H9 (cell line): Measurements from ENCODE around the gene MLYCD. TPM values are rescaled to one million over a fixed set of nuclear protein-coding genes. Genes with fewer than 3 reads are reported as not detected.

ENCODE experiments used
- DNase-seq: peaks from one replicate; pipeline ENCODE4 v3.0.0-alpha.2; 2017
- H2AFZ ChIP-seq: one replicate; pipeline ENCODE4 v1.6.1; 2013; ENCODE audit warnings: mild to moderate bottlenecking, low read length, control low read depth, moderate library complexity
- H2AK5ac ChIP-seq: 2 replicates; pipeline ENCODE4 v1.6.1; 2013; ENCODE audit warnings: low read length, control low read depth, mixed read lengths; ENCODE audit not compliant: insufficient read length
- H2BK120ac ChIP-seq: one replicate; pipeline ENCODE4 v1.6.1; 2013; ENCODE audit warnings: low read depth, mild to moderate bottlenecking, low read length, control low read depth, inconsistent platforms; ENCODE audit not compliant: poor library complexity, severe bottlenecking
- H2BK12ac ChIP-seq: 2 replicates; pipeline ENCODE4 v1.6.1; 2013; ENCODE audit warnings: low read length, control low read depth, mixed read lengths, low read depth; ENCODE audit not compliant: insufficient read length
- H2BK15ac ChIP-seq: 2 replicates; pipeline ENCODE4 v1.6.1; 2013; ENCODE audit warnings: low read depth, low read length, control low read depth
- H2BK20ac ChIP-seq: one replicate; pipeline ENCODE4 v1.6.1; 2013; ENCODE audit warnings: low read depth, mild to moderate bottlenecking, low read length, control low read depth, inconsistent platforms; ENCODE audit not compliant: poor library complexity, severe bottlenecking
- H2BK5ac ChIP-seq: 2 replicates; pipeline ENCODE4 v1.6.1; 2013; ENCODE audit warnings: low read length, control low read depth, mixed read lengths; ENCODE audit not compliant: insufficient read length
- H3K14ac ChIP-seq: 2 replicates; pipeline ENCODE4 v1.6.1; 2013; ENCODE audit warnings: low read length, control low read depth; ENCODE audit not compliant: insufficient read depth
- H3K18ac ChIP-seq: 2 replicates; pipeline ENCODE4 v1.6.1; 2013; ENCODE audit warnings: low read depth, mild to moderate bottlenecking, mixed read lengths, low read length, control low read depth; ENCODE audit not compliant: insufficient read length
- H3K23ac ChIP-seq: 2 replicates; pipeline ENCODE4 v1.6.1; 2013; ENCODE audit warnings: low read length, control low read depth, mixed read lengths, low read depth; ENCODE audit not compliant: insufficient read length
- H3K23me2 ChIP-seq: 2 replicates; pipeline ENCODE4 v1.6.1; 2013; ENCODE audit warnings: low read depth, mild to moderate bottlenecking, mixed read lengths, low read length, control low read depth; ENCODE audit not compliant: insufficient read length, poor library complexity, severe bottlenecking
- H3K27ac ChIP-seq: 2 replicates; pipeline ENCODE4 v1.5.1; 2013; ENCODE audit warnings: low read length, control low read depth, mixed read lengths, low read depth; ENCODE audit not compliant: insufficient read length
- H3K27me3 ChIP-seq: 2 replicates; pipeline ENCODE4 v1.6.1; 2013; ENCODE audit warnings: low read length, control low read depth, inconsistent platforms; ENCODE audit not compliant: insufficient read depth
- H3K4ac ChIP-seq: 2 replicates; pipeline ENCODE4 v1.6.1; 2013; ENCODE audit warnings: low read depth, mild to moderate bottlenecking, control low read depth, inconsistent platforms, low read length, moderate library complexity
- H3K4me1 ChIP-seq: 2 replicates; pipeline ENCODE4 v1.6.1; 2013; ENCODE audit warnings: low read length, control low read depth, inconsistent platforms; ENCODE audit not compliant: insufficient read depth
- H3K4me2 ChIP-seq: 2 replicates; pipeline ENCODE4 v1.6.1; 2013; ENCODE audit warnings: low read length, control low read depth, mixed read lengths; ENCODE audit not compliant: insufficient read length, insufficient read depth
- H3K56ac ChIP-seq: 2 replicates; pipeline ENCODE4 v1.6.1; 2013; ENCODE audit warnings: low read depth, mild to moderate bottlenecking, mixed read lengths, low read length, control low read depth; ENCODE audit not compliant: insufficient read length
- H3K79me1 ChIP-seq: 2 replicates; pipeline ENCODE4 v1.6.1; 2013; ENCODE audit warnings: low read depth, mild to moderate bottlenecking, moderate library complexity, low read length, control low read depth, inconsistent platforms; ENCODE audit not compliant: insufficient read depth, poor library complexity, severe bottlenecking
- H3K79me2 ChIP-seq: 2 replicates; pipeline ENCODE4 v1.6.1; 2013; ENCODE audit warnings: low read length, control low read depth, inconsistent platforms; ENCODE audit not compliant: insufficient read depth
- H3K9ac ChIP-seq: 2 replicates; pipeline ENCODE4 v1.6.1; 2013; ENCODE audit warnings: low read length, control low read depth, mixed read lengths; ENCODE audit not compliant: insufficient read length; ENCODE audit errors: extremely low read depth
- H3K9me3 ChIP-seq: one replicate; pipeline ENCODE4 v1.6.1; 2013; ENCODE audit warnings: low read depth, low read length, inconsistent platforms; ENCODE audit not compliant: control insufficient read depth
- H3T11ph ChIP-seq: one replicate; pipeline ENCODE4 v1.6.1; 2013; ENCODE audit warnings: mild to moderate bottlenecking, low read length, control low read depth, inconsistent platforms
- H4K20me1 ChIP-seq: one replicate; pipeline ENCODE4 v1.6.1; 2013; ENCODE audit not compliant: control insufficient read depth, insufficient read length, insufficient read depth
- H4K5ac ChIP-seq: 2 replicates; pipeline ENCODE4 v1.6.1; 2013; ENCODE audit warnings: low read depth, mild to moderate bottlenecking, mixed read lengths, low read length, control low read depth; ENCODE audit not compliant: insufficient read length
- H4K8ac ChIP-seq: replicated peaks from 2 replicates; pipeline ENCODE4 v1.6.1; 2013; ENCODE audit warnings: low read length, control low read depth, mixed read lengths, low read depth; ENCODE audit not compliant: insufficient read length
- H4K91ac ChIP-seq: 2 replicates; pipeline ENCODE4 v1.6.1; 2013; ENCODE audit warnings: low read depth, mild to moderate bottlenecking, moderate library complexity, mixed read lengths, low read length, control low read depth; ENCODE audit not compliant: insufficient read length
- H3K27ac Mint-ChIP-seq, 3 experiments: 2 replicates in 2 of 3; 3 replicates in 1 of 3; pipeline ENCODE4 v1.8.0; 2020 to 2021; ENCODE audit warnings: mixed read lengths in 3 of 3, mild to moderate bottlenecking in 1 of 3, moderate library complexity in 1 of 3
- H3K27me3 Mint-ChIP-seq: 2 replicates; pipeline ENCODE4 v1.8.0; 2021; ENCODE audit warnings: low read depth, mild to moderate bottlenecking, moderate library complexity, mixed read lengths
- H3K36me3 Mint-ChIP-seq, 3 experiments: 2 replicates in 2 of 3; 3 replicates in 1 of 3; pipeline ENCODE4 v1.8.0; 2020 to 2021; ENCODE audit warnings: low read depth in 3 of 3, mixed read lengths in 3 of 3; ENCODE audit not compliant: insufficient read depth in 1 of 3
- H3K4me1 Mint-ChIP-seq, 2 experiments: 2 replicates each; pipeline ENCODE4 v1.8.0; 2020; ENCODE audit warnings: mixed read lengths in 2 of 2
- H3K4me3 Mint-ChIP-seq, 2 experiments: 2 replicates in 1 of 2; 3 replicates in 1 of 2; pipeline ENCODE4 v1.8.0; 2020 to 2021; ENCODE audit warnings: mild to moderate bottlenecking in 2 of 2, mixed read lengths in 2 of 2, moderate library complexity in 1 of 2
- H3K9me3 Mint-ChIP-seq, 2 experiments: 2 replicates in 1 of 2; 3 replicates in 1 of 2; pipeline ENCODE4 v1.8.0; 2020; ENCODE audit warnings: mild to moderate bottlenecking in 2 of 2, mixed read lengths in 2 of 2, moderate library complexity in 1 of 2
- WGBS: extraction: QIAGEN DNeasy Blood & Tissue Kit; methylation state at CpG from one replicate; pipeline ENCODE4 v1.1.7; 2013; ENCODE audit warnings: missing lambda C conversion rate, low lambda C conversion rate, mixed read lengths; ENCODE audit not compliant: insufficient read length; ENCODE audit errors: extremely low coverage; 5-methylcytosine and 5-hydroxymethylcytosine counted together
- total RNA-seq: library from RNA; stranded (reverse); gene quantifications from 2 replicates; pipeline ENCODE4 v1.2.1, GENCODE V29; 2021
- TF ChIP-seq, protein P1 (sequence below): fragments of 200-600 bp; sonication (generic); conservative IDR thresholded peaks from 3 replicates; pipeline ENCODE4 v1.8.0; 2021; ENCODE audit warnings: antibody characterized with exemption, mild to moderate bottlenecking

MLYCD gene
- total RNA-seq, 1 experiment from 2014 or later: 7.1 TPM

DNA sequence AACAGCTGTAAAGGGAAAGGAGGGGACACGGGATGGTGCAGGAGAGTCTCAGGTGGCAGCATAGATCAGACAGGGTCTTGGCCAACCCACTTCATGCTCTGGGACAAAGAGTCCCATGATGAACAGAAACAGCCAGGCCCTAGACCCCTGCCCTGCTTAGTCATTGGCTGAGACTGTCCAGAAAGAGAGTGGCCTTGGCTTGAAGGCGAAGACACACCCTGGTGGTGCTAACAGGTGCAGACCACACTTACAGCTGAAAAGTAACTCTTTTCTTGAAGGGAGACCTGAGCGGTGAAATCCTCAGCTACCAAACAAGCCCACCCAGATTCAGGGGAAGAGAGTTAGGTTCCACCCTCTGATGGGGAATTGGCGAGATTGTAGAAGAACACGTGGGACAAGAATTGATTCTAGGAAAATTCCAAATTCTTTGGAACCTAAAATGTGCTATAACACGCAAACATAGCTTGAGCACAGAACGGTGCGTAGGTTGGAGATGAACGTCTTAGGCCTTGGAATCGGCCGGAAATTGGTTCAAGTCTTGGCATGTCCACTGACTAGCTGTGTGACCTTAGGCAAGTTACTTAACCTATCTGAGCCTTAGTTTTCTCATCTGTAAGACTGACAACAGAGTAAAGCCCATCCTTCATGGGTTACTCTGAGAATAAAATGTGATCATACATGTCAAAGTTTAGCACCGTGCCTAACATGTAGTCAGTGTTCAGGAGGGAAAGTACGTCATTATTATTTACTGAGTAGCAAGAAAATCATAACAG is 12.5 kb upstream of the MLYCD start:
- Histone ChIP-seq H3K18ac (no peak overlapping the region), H3K9me3 (no peaks in the 10 kb centered on the region), H2BK12ac (no peak overlapping the region), H2BK120ac (no peak overlapping the region), H3K27me3 (no peaks in the 10 kb centered on the region), H3K4me1 (no peaks in the 10 kb centered on the region), H4K91ac (no peak overlapping the region), H3K27ac (no peak overlapping the region), H3K23me2 (no peaks in the 10 kb centered on the region), H3T11ph (no peak overlapping the region), H3K9ac (no peak overlapping the region), H3K79me2 (no peaks in the 10 kb centered on the region), H3K4ac (no peak overlapping the region), H3K56ac (no peak overlapping the region), H3K14ac (no peak overlapping the region), H3K23ac (no peak overlapping the region), H2BK20ac (no peak overlapping the region), H2BK5ac (no peak overlapping the region), H2AFZ (no peak overlapping the region), H3K4me2 (no peak overlapping the region), H4K8ac (no peak overlapping the region), H2AK5ac (no peak overlapping the region), H4K20me1 (no peaks in the 10 kb centered on the region), H3K79me1 (no peaks in the 10 kb centered on the region), H2BK15ac (no peak overlapping the region), H4K5ac (no peak overlapping the region)
- H3K4me1 Mint-ChIP-seq: peaks cover 25 to 34% of the 10 kb centered on the region in 2 experiments
- H3K36me3 Mint-ChIP-seq: peaks cover 0 to 1% (median 0%) of the 10 kb centered on the region in 3 experiments; a peak in 2 of 7 replicates
- DNase-seq: no peak
- peak overlapping the region in 2 of 3 experiments; percentile 16 to 50; a peak in 2 of 7 replicates for H3K27ac Mint-ChIP-seq
- TF ChIP-seq, protein P1, sequence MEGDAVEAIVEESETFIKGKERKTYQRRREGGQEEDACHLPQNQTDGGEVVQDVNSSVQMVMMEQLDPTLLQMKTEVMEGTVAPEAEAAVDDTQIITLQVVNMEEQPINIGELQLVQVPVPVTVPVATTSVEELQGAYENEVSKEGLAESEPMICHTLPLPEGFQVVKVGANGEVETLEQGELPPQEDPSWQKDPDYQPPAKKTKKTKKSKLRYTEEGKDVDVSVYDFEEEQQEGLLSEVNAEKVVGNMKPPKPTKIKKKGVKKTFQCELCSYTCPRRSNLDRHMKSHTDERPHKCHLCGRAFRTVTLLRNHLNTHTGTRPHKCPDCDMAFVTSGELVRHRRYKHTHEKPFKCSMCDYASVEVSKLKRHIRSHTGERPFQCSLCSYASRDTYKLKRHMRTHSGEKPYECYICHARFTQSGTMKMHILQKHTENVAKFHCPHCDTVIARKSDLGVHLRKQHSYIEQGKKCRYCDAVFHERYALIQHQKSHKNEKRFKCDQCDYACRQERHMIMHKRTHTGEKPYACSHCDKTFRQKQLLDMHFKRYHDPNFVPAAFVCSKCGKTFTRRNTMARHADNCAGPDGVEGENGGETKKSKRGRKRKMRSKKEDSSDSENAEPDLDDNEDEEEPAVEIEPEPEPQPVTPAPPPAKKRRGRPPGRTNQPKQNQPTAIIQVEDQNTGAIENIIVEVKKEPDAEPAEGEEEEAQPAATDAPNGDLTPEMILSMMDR: no peak; the same call in 2 of the 3 replicates
- WGBS: no CpG with 5 or more reads among the region's 13 CpGs
- H3K4me3 Mint-ChIP-seq: no peak overlapping the region
- H3K9me3 Mint-ChIP-seq: peaks cover 5 to 6% of the 10 kb centered on the region in 2 experiments
- H3K27me3 Mint-ChIP-seq: no peaks in the 10 kb centered on the region
